Upper lobe of left lung (tissue), 4 donors: ENCODE results near the gene AQP12A.

Experiments used
- CTCF ChIP-seq, 6 experiments: fragments of 450-650 bp in 4 of 6; fragments of 200-600 bp in 2 of 6; sonication (generic) in 2 of 6; IDR thresholded peaks; one replicate each; pipeline ENCODE4 v1.5.1; 2016 to 2019; ENCODE audit warnings: antibody characterized with exemption in 6 of 6
- EP300 ChIP-seq, 4 donors: sonication (generic); formaldehyde crosslinking; IDR thresholded peaks; one replicate each; pipeline ENCODE4 v1.5.1; 2017; ENCODE audit warnings: antibody characterized with exemption in 4 of 4, control low read depth in 2 of 4
- POLR2A ChIP-seq, 4 donors: fragments of 450-650 bp; IDR thresholded peaks; one replicate each; pipeline ENCODE4 v1.5.1; 2016 to 2017; ENCODE audit warnings: antibody characterized with exemption in 4 of 4, mild to moderate bottlenecking in 2 of 4
- POLR2AphosphoS5 ChIP-seq, 2 donors: sonication (generic); formaldehyde crosslinking; IDR thresholded peaks; one replicate each; pipeline ENCODE4 v1.5.1; 2017; ENCODE audit warnings: antibody characterized with exemption in 2 of 2

- TF ChIP-seq CTCF (IDR thresholded peaks at IDR 0.05): no peak
- TF ChIP-seq POLR2A (IDR thresholded peaks at IDR 0.05): no peak
- no peak for TF ChIP-seq EP300 (IDR thresholded peaks at IDR 0.05)
- TF ChIP-seq POLR2AphosphoS5 (IDR thresholded peaks at IDR 0.05): no peak
Observed at GRCh38 chr2:240642061-240642805, 49.4 kb upstream of the AQP12A start.
